IMR-90 (cell line): Measurements from ENCODE around the gene LRP5. TPM values are rescaled to one million over a fixed set of nuclear protein-coding genes. Genes with fewer than 3 reads are reported as not detected.

Experiments
- ATAC-seq: fragments of 200-7000 bp; cut with Tn5 transposase; 2 replicates; pipeline ENCODE4 v1.9.1; 2020; ENCODE audit warnings: low read depth, mild to moderate bottlenecking, moderate library complexity
- BruUV-seq: library from RNA; stranded (reverse); fragments of 400-500 nt; replicated peaks from 2 replicates; lab custom pipeline; 2021; lab: Mats Ljungman, UMichigan
- CTCF ChIA-PET: fragments of 300-600 bp; formaldehyde crosslinking; extraction: SDS; loops from one replicate; lab custom pipeline; 2021; ENCODE audit warnings: antibody characterized with exemption; lab: Yijun Ruan, JAX
- POLR2A ChIA-PET: fragments of 300-600 bp; sonication (Branson Sonifier 250); formaldehyde crosslinking; loops from one replicate; lab custom pipeline; 2022; ENCODE audit warnings: antibody characterized with exemption; ENCODE audit not compliant: unreplicated experiment; lab: Charles Lee
- DNase-seq: peaks from one replicate; pipeline ENCODE4 v3.0.0; 2013
- H2AFZ ChIP-seq: replicated peaks from 2 replicates; pipeline ENCODE3; 2013; ENCODE audit warnings: low read length, mild to moderate bottlenecking; ENCODE audit not compliant: poor library complexity
- H2AK5ac ChIP-seq: 2 replicates; pipeline ENCODE4 v1.6.1; 2013; ENCODE audit warnings: low read depth, low read length, inconsistent platforms
- H2AK9ac ChIP-seq: replicated peaks from 2 replicates; pipeline ENCODE3; 2013; ENCODE audit warnings: mild to moderate bottlenecking, low read depth, low read length, moderate library complexity; ENCODE audit not compliant: poor library complexity
- H2BK120ac ChIP-seq: 2 replicates; pipeline ENCODE4 v1.6.1; 2013; ENCODE audit warnings: low read depth, low read length, inconsistent platforms
- H2BK15ac ChIP-seq: 3 replicates; pipeline ENCODE4 v1.6.1; 2013; ENCODE audit warnings: low read depth, low read length, inconsistent platforms
- H2BK20ac ChIP-seq: 2 replicates; pipeline ENCODE4 v1.6.1; 2013; ENCODE audit warnings: low read depth, mild to moderate bottlenecking, inconsistent platforms, low read length, moderate library complexity
- H2BK5ac ChIP-seq: 2 replicates; pipeline ENCODE4 v1.6.1; 2013; ENCODE audit warnings: mild to moderate bottlenecking, low read depth, low read length, inconsistent platforms; ENCODE audit not compliant: poor library complexity, severe bottlenecking
- H3K14ac ChIP-seq: replicated peaks from 2 replicates; pipeline ENCODE4 v1.6.1; 2013; ENCODE audit warnings: low read depth, low read length, inconsistent platforms
- H3K18ac ChIP-seq: 2 replicates; pipeline ENCODE4 v1.6.1; 2013; ENCODE audit warnings: low read depth, low read length, control low read depth
- H3K23ac ChIP-seq: 2 replicates; pipeline ENCODE4 v1.6.1; 2013; ENCODE audit warnings: low read depth, low read length, inconsistent platforms
- H3K27ac ChIP-seq: 2 replicates; pipeline ENCODE4 v1.5.1; 2013; ENCODE audit warnings: mild to moderate bottlenecking, control low read depth, low read length; ENCODE audit not compliant: insufficient read depth
- H3K27me3 ChIP-seq: 2 replicates; pipeline ENCODE4 v1.6.1; 2013; ENCODE audit warnings: low read length; ENCODE audit not compliant: control insufficient read depth, insufficient read depth
- H3K36me3 ChIP-seq: 2 replicates; pipeline ENCODE4 v1.6.1; 2013; ENCODE audit warnings: low read length, mixed read lengths; ENCODE audit not compliant: control insufficient read depth, insufficient read depth
- H3K4ac ChIP-seq: 2 replicates; pipeline ENCODE4 v1.6.1; 2013; ENCODE audit warnings: low read depth, low read length, inconsistent platforms
- H3K4me1 ChIP-seq: 2 replicates; pipeline ENCODE4 v1.6.1; 2013; ENCODE audit warnings: low read length, mixed read lengths; ENCODE audit not compliant: control insufficient read depth, insufficient read depth
- H3K4me2 ChIP-seq: 2 replicates; pipeline ENCODE4 v1.6.1; 2013; ENCODE audit warnings: low read depth, mild to moderate bottlenecking, control low read depth, low read length, moderate library complexity
- H3K4me3 ChIP-seq: 2 replicates; pipeline ENCODE4 v1.5.1; 2013; ENCODE audit warnings: low read depth, mild to moderate bottlenecking, control low read depth, low read length, moderate library complexity; ENCODE audit not compliant: insufficient read depth
- H3K56ac ChIP-seq: 2 replicates; pipeline ENCODE4 v1.6.1; 2013; ENCODE audit warnings: low read length, inconsistent platforms; ENCODE audit not compliant: insufficient read depth; ENCODE audit errors: extremely low read depth
- H3K79me1 ChIP-seq, 2 experiments: 2 replicates each; pipeline ENCODE4 v1.6.1; 2013; ENCODE audit warnings: low read length in 2 of 2, inconsistent platforms in 1 of 2, low read depth in 1 of 2
- H3K9ac ChIP-seq: 2 replicates; pipeline ENCODE4 v1.6.1; 2013; ENCODE audit warnings: low read depth, low read length, control low read depth
- H3K9me1 ChIP-seq: 2 replicates; pipeline ENCODE4 v1.6.1; 2013; ENCODE audit warnings: low read length, inconsistent platforms; ENCODE audit not compliant: insufficient read depth
- H3K9me3 ChIP-seq: 2 replicates; pipeline ENCODE4 v1.6.1; 2013; ENCODE audit warnings: low read length; ENCODE audit not compliant: control insufficient read depth, insufficient read depth
- H4K20me1 ChIP-seq: 2 replicates; pipeline ENCODE4 v1.6.1; 2013; ENCODE audit warnings: low read length, inconsistent platforms; ENCODE audit not compliant: insufficient read depth
- H4K5ac ChIP-seq: 2 replicates; pipeline ENCODE4 v1.6.1; 2013; ENCODE audit warnings: mild to moderate bottlenecking, low read depth, low read length, control low read depth
- H4K8ac ChIP-seq, 2 experiments: 2 replicates each; pipeline ENCODE4 v1.6.1; 2013; ENCODE audit warnings: low read depth in 2 of 2, low read length in 2 of 2, control low read depth in 1 of 2, inconsistent platforms in 1 of 2
- H4K91ac ChIP-seq: 2 replicates; pipeline ENCODE4 v1.6.1; 2013; ENCODE audit warnings: low read depth, low read length, inconsistent platforms; ENCODE audit not compliant: insufficient read depth
- MAFK ChIP-seq: IDR thresholded peaks from 2 replicates; pipeline ENCODE4 v1.6.1; 2012; ENCODE audit warnings: low read depth, low read length, improper control_type of control experiment
- NFE2L2 ChIP-seq: fragments of 150-350 bp; IDR thresholded peaks from 2 replicates; pipeline ENCODE4 v1.6.1; 2016; ENCODE audit warnings: low read depth, mild to moderate bottlenecking, low read length
- RCOR1 ChIP-seq: IDR thresholded peaks from 2 replicates; pipeline ENCODE4 v1.6.1; 2012; ENCODE audit warnings: mild to moderate bottlenecking, low read length, improper control_type of control experiment; ENCODE audit not compliant: insufficient replicate concordance
- SMC3 ChIP-seq: fragments of 150-350 bp; IDR thresholded peaks from 2 replicates; pipeline ENCODE4 v1.6.1; 2016; ENCODE audit warnings: low read depth, mild to moderate bottlenecking, antibody characterized with exemption, low read length, moderate library complexity
- WGBS, 2 experiments: methylation state at CpG; one replicate each; pipeline versions ENCODE4 v1.1.5 to v1.1.7; 2013; ENCODE audit warnings: missing lambda C conversion rate in 2 of 2; ENCODE audit not compliant: insufficient read length in 1 of 2; ENCODE audit errors: extremely low coverage in 2 of 2; 5-methylcytosine and 5-hydroxymethylcytosine counted together
- dilution Hi-C: fragments of 300-500 bp; cut with HindIII; formaldehyde crosslinking; loops from one replicate; pipeline ENCODE4 v1.14.3; 2018; ENCODE audit warnings: low sequenced_read_pairs; ENCODE audit not compliant: unreplicated experiment
- in situ Hi-C: fragments of 300-500 bp; cut with MboI; formaldehyde crosslinking; loops from 3 replicates; pipeline ENCODE4 v1.14.3; 2019; ENCODE audit warnings: low sequenced_read_pairs, inconsistent platforms, mixed read lengths
- intact Hi-C: fragments of 100-400 bp; cut with micrococcal nuclease; formaldehyde crosslinking; loops from 2 replicates; pipeline ENCODE4 v1.10.0; 2022
- polyA plus RNA-seq, 3 experiments: library from polyadenylated mRNA; depleted of rRNA; stranded (reverse); fragments of >200 nt; gene quantifications; 2 replicates each; pipeline ENCODE4 v1.2.3, GENCODE V29; 2012; ENCODE audit warnings: low replicate concordance in 1 of 3
- total RNA-seq: library from RNA; depleted of rRNA; stranded (reverse); fragments of >200 nt; gene quantifications from 2 replicates; pipeline ENCODE4 v1.2.3, GENCODE V29; 2012

The LRP5 gene
- total and polyA plus RNA-seq, 2 of the 4 experiments (the other 2 are of a cell fraction) = 10.4 to 15.0 TPM

DNA sequence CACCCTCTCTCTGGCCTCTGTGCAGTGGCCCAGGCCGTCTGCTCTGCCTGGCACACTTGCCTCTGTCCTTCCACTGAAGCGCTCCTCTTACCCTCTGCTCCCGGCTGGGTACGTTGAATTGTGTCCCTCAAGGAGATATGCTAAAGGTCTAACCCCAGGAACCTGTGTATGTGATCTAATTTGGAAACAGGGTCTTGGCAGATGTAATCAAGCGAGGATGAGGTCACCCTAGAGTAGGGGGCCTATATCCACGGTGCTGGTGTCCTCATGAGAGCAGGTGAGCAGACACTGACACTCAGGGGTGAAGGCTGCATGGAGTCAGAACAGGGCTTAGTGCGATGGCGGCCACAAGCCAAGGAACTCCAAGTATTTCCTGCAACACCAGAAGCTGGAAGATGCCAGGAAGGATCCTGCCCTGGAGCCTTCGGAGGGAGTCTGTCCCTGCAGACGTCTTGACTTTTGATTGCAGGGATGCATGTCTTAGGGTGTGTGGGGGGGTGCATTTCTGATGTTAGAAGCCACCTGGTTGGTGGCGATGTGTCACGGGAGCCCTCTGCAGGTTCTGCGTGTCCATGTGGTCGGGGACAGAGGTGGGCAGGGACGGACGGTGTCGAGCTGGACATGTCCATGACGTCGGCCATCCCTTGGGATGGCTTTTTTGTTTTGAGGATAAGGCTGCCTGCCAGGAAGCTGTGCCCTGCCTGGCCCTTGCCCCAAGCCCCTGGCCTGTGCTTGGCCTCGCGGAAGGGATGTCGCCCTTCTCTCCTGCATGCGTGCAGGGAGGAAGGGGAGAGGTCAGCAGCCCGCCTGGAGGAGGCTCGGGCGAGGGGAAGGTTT is 68.6 kb downstream of the LRP5 start (continued):
- TF ChIP-seq SMC3 = no peak

DNA sequence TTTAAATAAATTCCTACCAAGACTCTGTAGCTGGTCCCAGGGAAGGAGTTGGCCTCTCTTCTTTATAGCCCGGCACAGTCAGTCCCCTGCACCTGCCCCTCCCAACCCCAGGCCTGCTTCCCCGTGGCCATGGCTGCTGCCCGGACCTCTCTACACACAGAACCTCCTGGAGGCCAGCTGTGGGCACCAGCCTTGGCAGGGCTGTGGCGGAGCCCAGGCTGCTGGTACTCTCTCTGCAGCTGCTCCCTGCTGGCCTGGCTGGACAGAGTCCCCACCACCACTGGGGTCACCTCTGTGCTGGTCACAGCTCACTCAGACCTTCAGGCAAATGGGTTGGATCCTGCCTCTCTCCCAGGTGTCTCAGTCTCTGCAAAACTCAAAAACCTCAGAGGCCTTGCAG is 69.3 kb downstream of the LRP5 start:
- peak overlapping the region; percentile 43; the same call in 1 of the 2 replicates for H2AK5ac ChIP-seq
- dilution Hi-C loops = no loop called here
- H4K91ac ChIP-seq = no peak overlapping the region
- no peak overlapping the region for H3K4me2 ChIP-seq
- H3K18ac ChIP-seq = no peak overlapping the region
- no peak overlapping the region for H3K56ac ChIP-seq
- peak overlapping the region; percentile 11; the same call in 1 of the 2 replicates for H3K27ac ChIP-seq
- no TSS peak for BruUV-seq
- H3K27me3 ChIP-seq = no peaks in the 10 kb centered on the region
- TF ChIP-seq SMC3 (no peak), RCOR1 (no peak), MAFK (no peak), NFE2L2 (no peak)
- peaks cover 20% of the 10 kb centered on the region for H3K4me1 ChIP-seq
- in situ Hi-C loops = loop anchor here (5.0 kb wide), 2 partner anchors 74 to 114 kb away; no protein-coding TSS in a partner anchor
- 90% methylated on average over 2 of the region's 4 CpGs; no CpG with 5 or more reads in 1 of the 2 experiments for WGBS, 2 experiments
- no peak overlapping the region for H2BK5ac ChIP-seq
- no peak overlapping the region for H3K9ac ChIP-seq
- H4K8ac ChIP-seq = no peak overlapping the region
- peak overlapping the region; percentile 47; the same call in 1 of the 2 replicates for H3K4ac ChIP-seq
- H3K14ac ChIP-seq = no peak overlapping the region
- no peak overlapping the region for H2BK20ac ChIP-seq
- peaks cover 49% of the 10 kb centered on the region for H4K20me1 ChIP-seq
- no peak overlapping the region for H2AFZ ChIP-seq
- no peak overlapping the region; the same call in 2 of the 3 replicates for H2BK15ac ChIP-seq
- no peak overlapping the region for H2AK9ac ChIP-seq
- H3K4me3 ChIP-seq = no peak overlapping the region
- no peak for DNase-seq
- peaks cover 0 to 10% of the 10 kb centered on the region in 2 experiments; a peak in 1 of 4 replicates for H3K79me1 ChIP-seq
- no peak overlapping the region for H4K5ac ChIP-seq
- H3K9me1 ChIP-seq = peaks cover 9% of the 10 kb centered on the region; the same call in 1 of the 2 replicates
- H3K23ac ChIP-seq = no peak overlapping the region
- peaks cover 8% of the 10 kb centered on the region; the same call in 1 of the 2 replicates for H3K36me3 ChIP-seq
- peak overlapping the region; percentile 27; the same call in 1 of the 2 replicates for H2BK120ac ChIP-seq
- H3K9me3 ChIP-seq = peaks cover 2% of the 10 kb centered on the region; the same call in 1 of the 2 replicates
- ATAC-seq = no peak
- intact Hi-C loops = loop anchor here (2.0 to 5.0 kb wide), 3 partner anchors 44 to 174 kb away; no protein-coding TSS in a partner anchor
- ChIA-PET CTCF (no interaction called here), POLR2A (no interaction called here)
